GM23248 (cell line): ENCODE measurements around the gene SLC30A10. TPM values are rescaled to one million over a fixed set of nuclear protein-coding genes. Genes with fewer than 3 reads are reported as not detected.

Source experiments
- DNase-seq: peaks from one replicate; pipeline ENCODE4 v3.0.0-alpha.2; 2015
- H2AFZ ChIP-seq: fragments of 200-600 bp; sonication (generic); 2 replicates; pipeline ENCODE4 v1.6.1; 2016; ENCODE audit warnings: antibody characterized with exemption
- H3F3A ChIP-seq: fragments of 200-600 bp; sonication (generic); 2 replicates; pipeline ENCODE4 v1.6.1; 2016; ENCODE audit warnings: mild to moderate bottlenecking, antibody characterized with exemption, mixed run types; ENCODE audit not compliant: insufficient read depth
- H3K27ac ChIP-seq: fragments of 200-600 bp; sonication (generic); 2 replicates; pipeline ENCODE4 v1.5.1; 2016; ENCODE audit warnings: mild to moderate bottlenecking
- H3K27me3 ChIP-seq: fragments of 200-600 bp; sonication (generic); replicated peaks from 2 replicates; pipeline ENCODE4 v1.6.1; 2016; ENCODE audit warnings: mild to moderate bottlenecking; ENCODE audit not compliant: insufficient read depth
- H3K36me3 ChIP-seq: fragments of 200-600 bp; sonication (generic); 2 replicates; pipeline ENCODE4 v1.6.1; 2016; ENCODE audit warnings: low read depth, mild to moderate bottlenecking
- H3K4me1 ChIP-seq: fragments of 200-600 bp; sonication (generic); 2 replicates; pipeline ENCODE4 v1.6.1; 2016; ENCODE audit warnings: mild to moderate bottlenecking; ENCODE audit not compliant: insufficient read depth
- H3K4me2 ChIP-seq: fragments of 200-600 bp; sonication (generic); one replicate; pipeline ENCODE4 v1.6.1; 2016; ENCODE audit warnings: mild to moderate bottlenecking; ENCODE audit not compliant: unreplicated experiment
- H3K4me3 ChIP-seq: fragments of 200-600 bp; sonication (generic); 2 replicates; pipeline ENCODE4 v1.5.1; 2016; ENCODE audit warnings: mild to moderate bottlenecking
- H3K79me2 ChIP-seq: fragments of 200-600 bp; sonication (generic); 2 replicates; pipeline ENCODE4 v1.6.1; 2016; ENCODE audit warnings: mild to moderate bottlenecking; ENCODE audit not compliant: insufficient read depth
- H3K9ac ChIP-seq: fragments of 200-600 bp; sonication (generic); 2 replicates; pipeline ENCODE4 v1.6.1; 2016; ENCODE audit warnings: mild to moderate bottlenecking
- H3K9me2 ChIP-seq: fragments of 200-600 bp; sonication (generic); 2 replicates; pipeline ENCODE4 v1.6.1; 2016; ENCODE audit warnings: mixed run types, mild to moderate bottlenecking, moderate library complexity; ENCODE audit not compliant: insufficient read depth
- H3K9me3 ChIP-seq: fragments of 200-600 bp; sonication (generic); one replicate; pipeline ENCODE4 v1.6.1; 2017; ENCODE audit warnings: low read depth
- H4K20me1 ChIP-seq: fragments of 200-600 bp; sonication (generic); 2 replicates; pipeline ENCODE4 v1.6.0; 2016; ENCODE audit not compliant: insufficient read depth
- EZH2 ChIP-seq: fragments of 200-600 bp; sonication (generic); IDR thresholded peaks from 2 replicates; pipeline ENCODE4 v1.6.1; 2018; ENCODE audit warnings: antibody characterized with exemption, mild to moderate bottlenecking; ENCODE audit not compliant: insufficient read depth, poor library complexity, severe bottlenecking
- EZH2phosphoT487 ChIP-seq: fragments of 200-600 bp; sonication (generic); IDR thresholded peaks from 2 replicates; pipeline ENCODE4 v1.6.1; 2018; ENCODE audit warnings: antibody characterized with exemption, moderate library complexity, mild to moderate bottlenecking, low read depth; ENCODE audit not compliant: insufficient read depth
- WGBS, 2 experiments: methylation state at CpG; one replicate each; pipeline ENCODE4 v1.1.6; 2015 to 2017; ENCODE audit warnings: low lambda C conversion rate in 2 of 2, low coverage in 1 of 2; ENCODE audit errors: missing lambda C conversion rate in 2 of 2; 5-methylcytosine and 5-hydroxymethylcytosine counted together
- in situ Hi-C: fragments of 300-500 bp; cut with MboI; formaldehyde crosslinking; loops from 2 replicates; pipeline ENCODE4 v1.15.0; 2020
- polyA plus RNA-seq: library from polyadenylated mRNA; unstranded; fragments of >200 nt; fragmentation: Nextera tagmentation; extraction: Ambion mirVana; gene quantifications from 2 replicates; pipeline ENCODE4 v1.2.1, GENCODE V29; 2016
- total RNA-seq: library from RNA; depleted of rRNA; stranded (reverse); fragments of >200 nt; shearing (Covaris generic); gene quantifications from 2 replicates; pipeline ENCODE4 v1.2.3, GENCODE V29; 2014

Gene SLC30A10
- total and polyA plus RNA-seq, 2 experiments from 2014 or later = not detected

- H3K4me1 ChIP-seq = no peaks in the 10 kb centered on the region
- H3K4me3 ChIP-seq = no peak overlapping the region
- H3K79me2 ChIP-seq = no peaks in the 10 kb centered on the region
- no peaks in the 10 kb centered on the region for H4K20me1 ChIP-seq
- H3K36me3 ChIP-seq = peaks cover 34% of the 10 kb centered on the region
- no peaks in the 10 kb centered on the region for H3K9me3 ChIP-seq
- no peak overlapping the region for H2AFZ ChIP-seq
- H3K4me2 ChIP-seq = no peak overlapping the region
- H3K9me2 ChIP-seq = no peaks in the 10 kb centered on the region
- peaks cover 22% of the 10 kb centered on the region for H3F3A ChIP-seq
- H3K27me3 ChIP-seq = no peaks in the 10 kb centered on the region
- H3K27ac ChIP-seq = no peak overlapping the region
- WGBS, 2 experiments = 33 to 36% methylated on average over 6 of the region's 6 CpGs
- in situ Hi-C loops = no loop called here
- no peak for DNase-seq
- no peak for TF ChIP-seq EZH2
- no peak for TF ChIP-seq EZH2phosphoT487
- no peak overlapping the region for H3K9ac ChIP-seq
Observed at GRCh38 chr1:219965285-219966070, 37.1 kb upstream of the SLC30A10 start.

DNA sequence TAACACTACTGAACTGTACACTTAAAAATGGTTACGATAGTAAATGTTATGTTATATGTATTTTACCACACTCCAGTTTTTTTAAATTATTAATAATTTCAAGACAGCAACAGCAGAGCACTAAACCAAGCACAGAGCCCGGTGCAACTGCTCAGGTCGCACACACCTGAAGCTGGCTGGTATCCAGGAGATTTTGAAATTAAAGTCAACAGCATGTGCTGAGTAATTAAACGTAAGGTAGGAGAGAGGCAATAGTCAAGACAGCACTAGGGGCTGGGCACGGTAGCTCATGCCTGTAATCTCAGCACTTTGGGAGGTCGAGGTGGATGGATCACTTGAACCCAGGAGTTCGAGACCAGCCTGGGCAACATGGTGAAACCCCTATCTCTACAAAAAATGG lies 35.1 kb upstream of the SLC30A10 start:
- H4K20me1 ChIP-seq = no peaks in the 10 kb centered on the region
- H3K9me3 ChIP-seq = no peaks in the 10 kb centered on the region
- in situ Hi-C loops = no loop called here
- no peak overlapping the region for H3K4me3 ChIP-seq
- no peak overlapping the region for H3K4me2 ChIP-seq
- no peak overlapping the region for H3K9ac ChIP-seq
- H3K4me1 ChIP-seq = no peaks in the 10 kb centered on the region
- no peaks in the 10 kb centered on the region for H3K27me3 ChIP-seq
- TF ChIP-seq EZH2phosphoT487 (no peak), EZH2 (no peak)
- H3K9me2 ChIP-seq = no peaks in the 10 kb centered on the region
- H3K36me3 ChIP-seq = peaks cover 15% of the 10 kb centered on the region; the same call in 1 of the 2 replicates
- H3K79me2 ChIP-seq = no peaks in the 10 kb centered on the region
- peaks cover 15% of the 10 kb centered on the region; the same call in 1 of the 2 replicates for H3F3A ChIP-seq
- WGBS, 2 experiments = 75 to 82% methylated on average over 7 of the region's 7 CpGs
- H2AFZ ChIP-seq = no peak overlapping the region
- no peak for DNase-seq
- no peak overlapping the region for H3K27ac ChIP-seq

DNA sequence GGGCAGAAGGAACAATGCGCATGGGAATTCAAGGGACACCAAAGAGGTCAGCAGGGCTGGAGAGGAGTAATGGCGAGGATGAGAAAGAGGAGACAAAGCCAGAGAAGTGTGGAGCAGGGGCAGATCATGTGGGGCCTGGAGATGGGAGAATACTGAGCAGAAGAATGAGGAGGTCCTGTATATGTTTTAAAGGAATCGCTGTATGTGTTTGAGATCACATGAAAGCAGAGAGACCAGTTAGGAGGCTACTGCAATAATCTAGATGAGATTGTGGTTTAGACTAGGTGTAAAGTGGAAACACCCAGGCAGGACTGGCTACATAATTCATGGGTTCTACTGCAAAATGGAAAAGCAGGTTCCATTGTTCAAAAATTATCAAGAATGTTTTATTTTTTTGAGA lies 33.3 kb upstream of the SLC30A10 start:
- Histone ChIP-seq H3K36me3 (no peaks in the 10 kb centered on the region), H3K9ac (no peak overlapping the region), H3K27me3 (no peaks in the 10 kb centered on the region), H2AFZ (no peak overlapping the region), H3F3A (peaks cover 4% of the 10 kb centered on the region; the same call in 1 of the 2 replicates), H3K4me3 (no peak overlapping the region), H3K79me2 (no peaks in the 10 kb centered on the region), H3K27ac (no peak overlapping the region), H3K9me2 (no peaks in the 10 kb centered on the region), H4K20me1 (no peaks in the 10 kb centered on the region), H3K4me1 (no peaks in the 10 kb centered on the region), H3K9me3 (no peaks in the 10 kb centered on the region), H3K4me2 (no peak overlapping the region)
- DNase-seq = no peak
- in situ Hi-C loops = no loop called here
- 71 to 83% methylated on average over 3 of the region's 3 CpGs for WGBS, 2 experiments
- no peak for TF ChIP-seq EZH2phosphoT487
- no peak for TF ChIP-seq EZH2

DNA sequence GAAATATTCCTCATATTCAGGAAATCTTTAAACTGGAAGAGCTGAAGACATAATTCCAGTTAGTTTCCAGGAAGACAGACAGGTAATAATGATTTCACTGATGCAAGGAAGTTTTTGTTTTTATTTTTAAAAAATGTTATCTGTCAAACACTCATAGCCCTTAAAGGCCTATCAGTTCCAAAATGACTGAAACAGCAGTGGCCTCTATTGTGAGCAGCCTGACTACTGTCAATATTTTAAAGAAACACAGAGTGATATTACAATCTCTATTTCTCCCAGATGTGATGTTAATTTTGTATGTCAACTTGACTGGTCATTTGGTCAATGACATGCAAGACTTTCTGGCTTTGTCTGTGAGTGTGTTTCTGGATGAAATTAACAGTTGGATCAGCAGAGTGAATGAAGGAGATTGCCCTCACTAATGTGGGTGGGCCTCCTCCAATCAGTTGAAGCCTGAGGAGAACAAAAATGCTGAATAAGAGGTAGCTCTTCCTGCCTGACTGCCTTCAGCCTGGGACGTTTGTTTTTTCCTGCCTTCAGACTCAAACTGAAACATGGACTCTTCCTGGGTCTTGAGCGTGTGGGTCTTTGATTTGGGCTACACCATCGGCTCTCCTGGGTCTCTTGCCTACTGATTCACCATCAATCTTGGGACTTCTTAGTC lies 31.3 kb upstream of the SLC30A10 start:
- H3K4me2 ChIP-seq = no peak overlapping the region
- DNase-seq = no peak
- no peaks in the 10 kb centered on the region for H3K4me1 ChIP-seq
- H2AFZ ChIP-seq = no peak overlapping the region
- no peaks in the 10 kb centered on the region for H3F3A ChIP-seq
- WGBS, 2 experiments = 57 to 77% methylated on average over 3 of the region's 3 CpGs
- no peak overlapping the region for H3K27ac ChIP-seq
- no peak overlapping the region for H3K9ac ChIP-seq
- H3K27me3 ChIP-seq = no peaks in the 10 kb centered on the region
- no peaks in the 10 kb centered on the region for H4K20me1 ChIP-seq
- H3K4me3 ChIP-seq = no peak overlapping the region
- H3K9me3 ChIP-seq = no peaks in the 10 kb centered on the region
- H3K36me3 ChIP-seq = no peaks in the 10 kb centered on the region
- no peaks in the 10 kb centered on the region for H3K79me2 ChIP-seq
- H3K9me2 ChIP-seq = no peaks in the 10 kb centered on the region
- TF ChIP-seq EZH2 = no peak
- in situ Hi-C loops = no loop called here
